CD4-positive, alpha-beta memory T cell (primary cell): ENCODE data around the gene SNPH. TPM values are rescaled to one million over a fixed set of nuclear protein-coding genes. Genes with fewer than 3 reads are reported as not detected.
A peak's percentile ranks its signal among the peaks of the same experiment; 100 is the strongest.

Experiments used
- CTCF ChIA-PET: fragments of 350-600 bp; sonication (Branson Sonifier 250); formaldehyde crosslinking; loops from one replicate; lab custom pipeline; 2021; ENCODE audit warnings: inconsistent platforms; ENCODE audit not compliant: partially characterized antibody; lab: Charles Lee
- POLR2A ChIA-PET: fragments of 350-600 bp; sonication (Branson Sonifier 250); formaldehyde crosslinking; loops from one replicate; lab custom pipeline; 2021; ENCODE audit not compliant: partially characterized antibody; lab: Charles Lee
- DNase-seq, 5 donors: peaks; one replicate each; pipeline versions ENCODE4 v3.0.0 to v3.0.0-alpha.2; 2020 to 2022; ENCODE audit warnings: mixed read lengths in 1 of 5
- H3K27ac ChIP-seq: one replicate; pipeline ENCODE4 v1.7.0; 2013; ENCODE audit warnings: low read depth, low read length
- H3K27me3 ChIP-seq: 2 replicates; pipeline ENCODE4 v1.7.0; 2013; ENCODE audit warnings: mild to moderate bottlenecking, low read length, moderate library complexity; ENCODE audit not compliant: insufficient read depth
- H3K36me3 ChIP-seq: 2 replicates; pipeline ENCODE4 v1.7.0; 2013; ENCODE audit warnings: mild to moderate bottlenecking, low read length, moderate library complexity; ENCODE audit not compliant: insufficient read depth
- H3K4me1 ChIP-seq: 2 replicates; pipeline ENCODE4 v1.7.0; 2013; ENCODE audit warnings: mild to moderate bottlenecking, low read length, moderate library complexity; ENCODE audit not compliant: insufficient read depth
- H3K4me3 ChIP-seq, 2 donors: one replicate each; pipeline ENCODE4 v1.7.0; 2013; ENCODE audit warnings: low read length in 2 of 2, mild to moderate bottlenecking in 1 of 2
- H3K9me3 ChIP-seq, 2 donors: one replicate each; pipeline ENCODE4 v1.7.0; 2013; ENCODE audit warnings: low read length in 2 of 2, control low read depth in 1 of 2; ENCODE audit not compliant: control insufficient read depth in 1 of 2
- H3K27ac Mint-ChIP-seq, 7 donors: one replicate each; pipeline ENCODE4 v1.8.0; 2020 to 2021; ENCODE audit warnings: mixed read lengths in 7 of 7, mild to moderate bottlenecking in 6 of 7, inconsistent platforms in 3 of 7, moderate library complexity in 3 of 7
- H3K27me3 Mint-ChIP-seq, 2 donors: one replicate each; pipeline ENCODE4 v1.8.0; 2020 to 2021; ENCODE audit warnings: mixed read lengths in 2 of 2
- H3K36me3 Mint-ChIP-seq, 2 donors: one replicate each; pipeline ENCODE4 v1.8.0; 2020 to 2021; ENCODE audit warnings: mixed read lengths in 2 of 2, inconsistent platforms in 1 of 2, mild to moderate bottlenecking in 1 of 2
- H3K4me1 Mint-ChIP-seq, 4 donors: one replicate each; pipeline ENCODE4 v1.8.0; 2020 to 2021; ENCODE audit warnings: mixed read lengths in 4 of 4, mild to moderate bottlenecking in 1 of 4
- H3K4me3 Mint-ChIP-seq, 8 donors: one replicate each; pipeline ENCODE4 v1.8.0; 2020 to 2021; ENCODE audit warnings: mixed read lengths in 8 of 8, mild to moderate bottlenecking in 7 of 8, moderate library complexity in 6 of 8, inconsistent platforms in 3 of 8
- H3K9me3 Mint-ChIP-seq, 8 donors: one replicate each; pipeline ENCODE4 v1.8.0; 2020 to 2021; ENCODE audit warnings: mixed read lengths in 8 of 8, mild to moderate bottlenecking in 5 of 8, inconsistent platforms in 3 of 8, moderate library complexity in 1 of 8
- intact Hi-C: fragments of 100-400 bp; cut with micrococcal nuclease; formaldehyde crosslinking; loops from one replicate; pipeline ENCODE4 v1.15.1; 2023
- polyA plus RNA-seq, 2 donors: library from polyadenylated mRNA; unstranded; fragments of 300-500 nt; fragmentation: Illumina TruSeq; gene quantifications; one replicate each; pipeline ENCODE4 v1.2.3, GENCODE V29; 2021
- total RNA-seq, 2 experiments: library from RNA; stranded (reverse); gene quantifications; one replicate each; pipeline ENCODE4 v1.2.3, GENCODE V29; 2021

The SNPH gene
- total and polyA plus RNA-seq, 4 experiments from 2014 or later, result 2.5 to 15.9 (median 10.4) TPM

- Mint-ChIP-seq H3K9me3 (peaks cover 0 to 5% (median 2%) of the 10 kb centered on the region in 8 donors), H3K4me3 (peak within 1 kb of the TSS; percentile 82 to 91 (median 87)), H3K36me3 (peaks cover 0 to 2% of the 10 kb centered on the region in 2 donors), H3K27ac (peak within 1 kb of the TSS; percentile 68 to 91 (median 82)), H3K27me3 (peaks cover 4 to 10% of the 10 kb centered on the region in 2 donors), H3K4me1 (peaks cover 2 to 18% (median 10%) of the 10 kb centered on the region in 4 donors)
- Histone ChIP-seq H3K9me3 (no peaks in the 10 kb centered on the region), H3K4me1 (peaks cover 17% of the 10 kb centered on the region), H3K4me3 (peak within 1 kb of the TSS; percentile 44 to 59), H3K27me3 (peaks cover 10% of the 10 kb centered on the region), H3K36me3 (no peaks in the 10 kb centered on the region), H3K27ac (peak within 1 kb of the TSS; percentile 25)
- ChIA-PET POLR2A (interaction anchor here (1.4 to 2.1 kb wide), 2 partner anchors 40 to 75 kb away, joined by 3 to 6 read pairs; partner anchors contain the start of gene SNPH), CTCF (interaction anchor here (0.6 to 1.8 kb wide), 3 partner anchors 13 to 525 kb away, joined by 3 to 4 read pairs (median 4); no protein-coding TSS in a partner anchor)
- peak; percentile 52 to 81 (median 60) for DNase-seq
- intact Hi-C loops, result loop anchor here (1.0 to 5.0 kb wide), 4 partner anchors 13 to 166 kb away; partner anchors contain the start of genes FKBP1A, PSMF1 and SNPH
These were observed 40.1 kb upstream of the SNPH start, which contains the start of gene RAD21L1 for GRCh38 chr20:1225783-1226654. RAD21L1 (plus strand) TSS chr20:1226044; CDS start chr20:1228454, 2,410 bp downstream.

- peaks cover 0 to under 1% (median 0%) of the 10 kb centered on the region in 8 donors for H3K9me3 Mint-ChIP-seq
- intact Hi-C loops, result loop anchor here (5.0 kb wide), 1 partner anchor 163 kb away; the partner anchor contains the start of gene FKBP1A
- Histone ChIP-seq H3K4me1 (peaks cover 17% of the 10 kb centered on the region), H3K4me3 (no peak overlapping the region), H3K27ac (no peak overlapping the region), H3K9me3 (no peaks in the 10 kb centered on the region), H3K27me3 (peaks cover 10% of the 10 kb centered on the region), H3K36me3 (no peaks in the 10 kb centered on the region)
- no peak overlapping the region for H3K4me3 Mint-ChIP-seq
- H3K4me1 Mint-ChIP-seq, result peaks cover 2 to 17% (median 8%) of the 10 kb centered on the region in 4 donors
- ChIA-PET CTCF (no interaction called here), POLR2A (no interaction called here)
- no peak for DNase-seq
- peaks cover 0 to 2% of the 10 kb centered on the region in 2 donors for H3K36me3 Mint-ChIP-seq
- H3K27me3 Mint-ChIP-seq, result peaks cover 10 to 11% of the 10 kb centered on the region in 2 donors
- no peak overlapping the region for H3K27ac Mint-ChIP-seq
These were observed 36.6 kb upstream of the SNPH start for GRCh38 chr20:1229541-1229940.

- H3K4me1 Mint-ChIP-seq, result peaks cover 0 to 4% (median 0%) of the 10 kb centered on the region in 4 donors
- H3K27me3 Mint-ChIP-seq, result peaks cover 10 to 11% of the 10 kb centered on the region in 2 donors
- DNase-seq, result no peak
- Histone ChIP-seq H3K9me3 (no peaks in the 10 kb centered on the region), H3K4me3 (no peak overlapping the region), H3K4me1 (peaks cover under 1% of the 10 kb centered on the region), H3K27ac (no peak overlapping the region), H3K36me3 (no peaks in the 10 kb centered on the region), H3K27me3 (peaks cover 10% of the 10 kb centered on the region)
- H3K36me3 Mint-ChIP-seq, result no peaks in the 10 kb centered on the region
- POLR2A ChIA-PET, result no interaction called here
- no peak overlapping the region for H3K4me3 Mint-ChIP-seq
- CTCF ChIA-PET, result no interaction called here
- H3K9me3 Mint-ChIP-seq, result no peaks in the 10 kb centered on the region
- H3K27ac Mint-ChIP-seq, result no peak overlapping the region
- intact Hi-C loops, result no loop called here
These were observed 33.6 kb upstream of the SNPH start for GRCh38 chr20:1232286-1233111.

- ChIA-PET POLR2A (no interaction called here), CTCF (interaction anchor here (0.6 kb wide), 1 partner anchor 74 kb away, joined by 6 read pairs; no protein-coding TSS in a partner anchor)
- intact Hi-C loops, result no loop called here
- H3K27ac Mint-ChIP-seq, result no peak overlapping the region
- H3K36me3 Mint-ChIP-seq, result no peaks in the 10 kb centered on the region
- no peaks in the 10 kb centered on the region for H3K36me3 ChIP-seq
- H3K4me3 Mint-ChIP-seq, result no peak overlapping the region
- no peaks in the 10 kb centered on the region for H3K9me3 ChIP-seq
- H3K27me3 ChIP-seq, result no peaks in the 10 kb centered on the region
- H3K4me1 ChIP-seq, result no peaks in the 10 kb centered on the region
- no peak overlapping the region for H3K27ac ChIP-seq
- H3K4me3 ChIP-seq, result no peak overlapping the region
- H3K27me3 Mint-ChIP-seq, result peaks cover 12 to 14% of the 10 kb centered on the region in 2 donors
- H3K9me3 Mint-ChIP-seq, result no peaks in the 10 kb centered on the region
- peaks cover 0 to 1% (median 0%) of the 10 kb centered on the region in 4 donors for H3K4me1 Mint-ChIP-seq
- DNase-seq, result no peak
These were observed 25.5 kb upstream of the SNPH start for GRCh38 chr20:1240549-1240948.

GRCh38 chr20:1241456-1241855 is 24.6 kb upstream of the SNPH start:
- Histone ChIP-seq H3K4me3 (no peak overlapping the region), H3K27ac (no peak overlapping the region), H3K9me3 (no peaks in the 10 kb centered on the region), H3K36me3 (no peaks in the 10 kb centered on the region), H3K27me3 (no peaks in the 10 kb centered on the region), H3K4me1 (no peaks in the 10 kb centered on the region)
- Mint-ChIP-seq H3K9me3 (no peaks in the 10 kb centered on the region), H3K27me3 (peaks cover 14% of the 10 kb centered on the region in 2 donors), H3K4me3 (no peak overlapping the region), H3K4me1 (peaks cover 0 to 1% (median 0%) of the 10 kb centered on the region in 4 donors), H3K36me3 (no peaks in the 10 kb centered on the region), H3K27ac (no peak overlapping the region)
- DNase-seq, result no peak
- ChIA-PET POLR2A (interaction anchor here (1.1 kb wide), 1 partner anchor 13 kb away, joined by 4 read pairs; no protein-coding TSS in a partner anchor), CTCF (no interaction called here)
- intact Hi-C loops, result no loop called here

- no peaks in the 10 kb centered on the region for H3K27me3 ChIP-seq
- Mint-ChIP-seq H3K4me1 (peaks cover 0 to 1% (median 0%) of the 10 kb centered on the region in 4 donors), H3K27ac (no peak overlapping the region), H3K27me3 (peaks cover 14% of the 10 kb centered on the region in 2 donors), H3K9me3 (no peaks in the 10 kb centered on the region), H3K36me3 (no peaks in the 10 kb centered on the region), H3K4me3 (no peak overlapping the region)
- no peaks in the 10 kb centered on the region for H3K4me1 ChIP-seq
- no peaks in the 10 kb centered on the region for H3K36me3 ChIP-seq
- POLR2A ChIA-PET, result interaction anchor here (1.1 kb wide), 1 partner anchor 13 kb away, joined by 4 read pairs; no protein-coding TSS in a partner anchor
- intact Hi-C loops, result no loop called here
- no peak overlapping the region for H3K27ac ChIP-seq
- no peaks in the 10 kb centered on the region for H3K9me3 ChIP-seq
- H3K4me3 ChIP-seq, result no peak overlapping the region
- no peak for DNase-seq
- CTCF ChIA-PET, result no interaction called here
These were observed 24.0 kb upstream of the SNPH start for GRCh38 chr20:1242099-1242498.
